Measurements from ENCODE around the gene DYNC1I1. TPM values are rescaled to one million over a fixed set of nuclear protein-coding genes. Genes with fewer than 3 reads are reported as not detected.

The DYNC1I1 gene
- total RNA-seq, 1 donor from 2014 or later = 2.3 TPM

DNA sequence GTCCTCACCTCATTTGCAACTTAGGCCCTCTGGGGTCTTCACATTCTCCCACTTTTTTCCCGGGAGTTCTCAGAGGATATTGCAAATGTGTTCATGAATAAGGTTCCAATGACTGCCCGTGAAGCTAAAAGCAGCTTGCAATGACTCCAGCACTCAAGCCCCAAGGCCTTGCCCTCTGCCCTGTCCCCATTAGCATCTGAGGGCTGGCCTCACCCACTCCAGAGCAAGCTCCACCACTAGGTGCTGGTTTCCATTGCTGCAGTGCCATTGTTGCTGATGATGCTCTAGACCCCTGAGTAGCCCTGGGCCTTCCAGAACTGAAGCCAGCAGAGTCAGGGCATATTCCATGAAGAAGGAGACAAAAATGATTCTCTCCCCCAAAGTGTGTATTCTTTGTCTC, 236.8 kb downstream of the DYNC1I1 start:
- Histone ChIP-seq H3K9me3 (no peaks in the 10 kb centered on the region), H3K27ac (no peak overlapping the region), H3K4me1 (no peaks in the 10 kb centered on the region), H3K27me3 (no peaks in the 10 kb centered on the region), H3K36me3 (no peaks in the 10 kb centered on the region), H3K4me3 (no peak overlapping the region)
- intact Hi-C loops (cut with DNase I) = no loop called here
- ATAC-seq = no peak
- TF ChIP-seq, protein P1, sequence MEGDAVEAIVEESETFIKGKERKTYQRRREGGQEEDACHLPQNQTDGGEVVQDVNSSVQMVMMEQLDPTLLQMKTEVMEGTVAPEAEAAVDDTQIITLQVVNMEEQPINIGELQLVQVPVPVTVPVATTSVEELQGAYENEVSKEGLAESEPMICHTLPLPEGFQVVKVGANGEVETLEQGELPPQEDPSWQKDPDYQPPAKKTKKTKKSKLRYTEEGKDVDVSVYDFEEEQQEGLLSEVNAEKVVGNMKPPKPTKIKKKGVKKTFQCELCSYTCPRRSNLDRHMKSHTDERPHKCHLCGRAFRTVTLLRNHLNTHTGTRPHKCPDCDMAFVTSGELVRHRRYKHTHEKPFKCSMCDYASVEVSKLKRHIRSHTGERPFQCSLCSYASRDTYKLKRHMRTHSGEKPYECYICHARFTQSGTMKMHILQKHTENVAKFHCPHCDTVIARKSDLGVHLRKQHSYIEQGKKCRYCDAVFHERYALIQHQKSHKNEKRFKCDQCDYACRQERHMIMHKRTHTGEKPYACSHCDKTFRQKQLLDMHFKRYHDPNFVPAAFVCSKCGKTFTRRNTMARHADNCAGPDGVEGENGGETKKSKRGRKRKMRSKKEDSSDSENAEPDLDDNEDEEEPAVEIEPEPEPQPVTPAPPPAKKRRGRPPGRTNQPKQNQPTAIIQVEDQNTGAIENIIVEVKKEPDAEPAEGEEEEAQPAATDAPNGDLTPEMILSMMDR (IDR thresholded peaks at IDR 0.05) = no peak
- DNase-seq = no peak

DNA sequence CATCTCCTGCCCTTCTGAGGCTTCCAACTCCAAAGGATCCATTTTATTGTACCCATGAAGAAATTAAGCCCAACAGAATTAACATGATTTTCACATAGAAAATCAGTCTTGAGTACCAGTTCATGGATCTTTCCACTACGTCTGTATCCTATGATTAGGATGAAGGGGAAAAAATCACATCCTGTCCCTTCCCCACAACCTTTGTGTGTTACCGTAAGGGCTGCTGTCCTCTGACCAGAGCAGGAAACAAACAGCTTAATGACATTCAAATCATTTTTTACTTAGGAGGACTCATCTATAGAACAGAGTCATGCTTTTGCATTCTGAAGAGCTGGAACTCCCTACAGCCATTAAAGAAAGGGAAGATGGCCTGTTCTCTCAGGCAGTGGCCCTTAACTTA, 241.5 kb downstream of the DYNC1I1 start:
- H3K4me1 ChIP-seq = no peaks in the 10 kb centered on the region
- no peaks in the 10 kb centered on the region for H3K9me3 ChIP-seq
- no peaks in the 10 kb centered on the region for H3K36me3 ChIP-seq
- no peak overlapping the region for H3K4me3 ChIP-seq
- TF ChIP-seq, protein P1 (IDR thresholded peaks at IDR 0.05) = no peak
- intact Hi-C loops (cut with DNase I) = no loop called here
- H3K27ac ChIP-seq = no peak overlapping the region
- no peaks in the 10 kb centered on the region for H3K27me3 ChIP-seq
- no peak for ATAC-seq
- DNase-seq = no peak

DNA sequence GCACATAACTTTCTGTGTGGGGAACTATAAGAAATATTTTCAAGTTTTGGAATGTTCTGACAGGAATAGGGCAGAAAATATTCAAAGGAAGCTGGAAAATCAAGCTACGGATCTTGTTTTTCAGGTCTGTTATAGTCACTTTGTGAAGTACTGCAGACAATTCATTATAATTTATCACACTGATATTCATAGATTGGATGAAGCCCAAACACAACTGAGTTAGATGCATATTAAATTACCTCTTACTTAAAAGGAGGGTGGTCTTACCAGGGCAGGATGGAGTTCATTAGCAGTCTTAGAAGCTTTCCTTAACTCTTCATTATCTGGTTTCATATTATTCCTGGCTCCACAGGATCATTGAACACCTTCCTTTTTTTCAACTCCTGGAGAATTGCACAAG, 242.3 kb downstream of the DYNC1I1 start:
- intact Hi-C loops (cut with DNase I) = no loop called here
- no peaks in the 10 kb centered on the region for H3K4me1 ChIP-seq
- H3K9me3 ChIP-seq = no peaks in the 10 kb centered on the region
- no peaks in the 10 kb centered on the region for H3K27me3 ChIP-seq
- DNase-seq = no peak
- ATAC-seq = no peak
- H3K27ac ChIP-seq = no peak overlapping the region
- TF ChIP-seq, protein P1 (IDR thresholded peaks at IDR 0.05) = no peak
- no peaks in the 10 kb centered on the region for H3K36me3 ChIP-seq
- H3K4me3 ChIP-seq = no peak overlapping the region

DNA sequence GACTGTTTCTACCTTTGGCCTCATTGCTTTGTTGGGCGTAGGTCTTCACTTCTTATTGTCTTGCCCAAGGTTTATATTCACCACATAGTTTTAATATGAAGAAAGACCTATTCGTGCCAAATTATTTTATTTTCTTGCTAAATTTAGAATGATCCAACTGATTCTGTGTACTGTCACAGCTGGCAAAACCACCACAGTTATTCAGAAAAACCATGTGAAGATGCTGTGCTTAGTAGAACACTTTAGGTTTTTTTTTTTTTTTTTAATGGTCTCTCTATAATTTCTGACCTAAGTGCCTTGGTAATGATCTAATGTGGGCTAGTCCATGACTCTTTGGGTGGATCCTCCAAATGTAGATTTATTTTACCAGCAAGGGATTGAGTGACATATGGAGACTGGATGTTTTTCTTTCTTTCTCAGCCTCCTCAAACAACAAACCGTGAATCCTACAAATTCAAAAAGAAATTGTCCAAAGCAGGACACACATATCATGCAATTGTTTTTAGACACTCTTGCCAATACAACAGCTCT, 243.8 kb downstream of the DYNC1I1 start:
- no peak for ATAC-seq
- intact Hi-C loops (cut with DNase I) = no loop called here
- no peaks in the 10 kb centered on the region for H3K9me3 ChIP-seq
- H3K27me3 ChIP-seq = no peaks in the 10 kb centered on the region
- no peak overlapping the region for H3K27ac ChIP-seq
- no peaks in the 10 kb centered on the region for H3K4me1 ChIP-seq
- no peak for DNase-seq
- H3K4me3 ChIP-seq = no peak overlapping the region
- TF ChIP-seq, protein P1 (IDR thresholded peaks at IDR 0.05) = no peak
- no peaks in the 10 kb centered on the region for H3K36me3 ChIP-seq

DNA sequence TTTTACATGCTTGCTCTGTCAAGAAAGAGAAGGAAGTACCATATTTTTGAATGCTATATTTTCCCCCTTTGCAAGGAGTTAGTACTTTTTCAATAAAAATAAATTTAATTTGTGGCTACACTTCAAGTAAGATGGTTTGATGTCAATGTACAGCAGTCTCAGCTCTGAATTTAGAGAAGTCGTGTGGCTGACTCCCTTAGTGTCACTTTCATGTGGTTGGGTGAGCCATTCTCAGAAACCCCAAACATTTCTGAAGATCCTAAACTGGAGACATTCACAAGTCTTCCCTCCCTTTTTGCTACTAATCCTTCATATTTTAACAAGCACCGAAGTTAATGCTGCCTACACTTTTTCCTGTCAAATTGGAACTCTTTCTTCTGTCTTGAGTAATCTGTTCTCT, 244.4 kb downstream of the DYNC1I1 start:
- Histone ChIP-seq H3K4me1 (no peaks in the 10 kb centered on the region), H3K9me3 (no peaks in the 10 kb centered on the region), H3K36me3 (no peaks in the 10 kb centered on the region), H3K27me3 (no peaks in the 10 kb centered on the region), H3K27ac (no peak overlapping the region), H3K4me3 (no peak overlapping the region)
- intact Hi-C loops (cut with DNase I) = no loop called here
- ATAC-seq (no peak), DNase-seq (no peak)
- TF ChIP-seq, protein P1 (IDR thresholded peaks at IDR 0.05) = no peak

DNA sequence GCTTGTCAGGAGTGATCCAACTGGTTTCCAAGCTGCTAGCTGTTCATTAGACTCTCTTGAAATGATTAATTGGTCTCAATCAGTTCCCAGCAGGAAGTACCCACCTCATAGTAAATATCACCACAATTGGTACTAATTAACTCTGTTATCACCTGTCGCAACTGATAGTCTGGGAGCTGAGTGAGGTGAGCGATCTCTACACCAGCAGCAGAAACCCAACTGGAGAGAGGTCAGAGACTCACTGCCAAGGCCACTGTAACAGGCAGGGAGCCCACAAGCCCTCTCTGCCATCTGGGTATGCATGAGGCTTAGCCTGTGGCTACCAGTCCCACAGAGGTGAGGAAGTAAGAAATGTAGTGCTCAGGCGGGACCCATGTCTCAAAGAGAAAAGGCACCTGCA, 245.5 kb downstream of the DYNC1I1 start:
- Histone ChIP-seq H3K36me3 (no peaks in the 10 kb centered on the region), H3K4me3 (no peak overlapping the region), H3K27me3 (no peaks in the 10 kb centered on the region), H3K4me1 (no peaks in the 10 kb centered on the region), H3K9me3 (no peaks in the 10 kb centered on the region), H3K27ac (no peak overlapping the region)
- intact Hi-C loops (cut with DNase I) = no loop called here
- no peak for DNase-seq
- TF ChIP-seq, protein P1 (IDR thresholded peaks at IDR 0.05) = no peak
- no peak for ATAC-seq
